HG03175 (cell line): ENCODE measurements around the gene RABGAP1.

Experiments used
- ATAC-seq: cut with Tn5 transposase; IDR thresholded peaks from one replicate; pipeline ENCODE4 v1.9.1; 2021; ENCODE audit warnings: mild to moderate bottlenecking, moderate library complexity; ENCODE audit not compliant: unreplicated experiment

Gene RABGAP1

GRCh38 chr9:123149067-123149466, 208.2 kb downstream of the RABGAP1 start:
- ATAC-seq = no peak

DNA sequence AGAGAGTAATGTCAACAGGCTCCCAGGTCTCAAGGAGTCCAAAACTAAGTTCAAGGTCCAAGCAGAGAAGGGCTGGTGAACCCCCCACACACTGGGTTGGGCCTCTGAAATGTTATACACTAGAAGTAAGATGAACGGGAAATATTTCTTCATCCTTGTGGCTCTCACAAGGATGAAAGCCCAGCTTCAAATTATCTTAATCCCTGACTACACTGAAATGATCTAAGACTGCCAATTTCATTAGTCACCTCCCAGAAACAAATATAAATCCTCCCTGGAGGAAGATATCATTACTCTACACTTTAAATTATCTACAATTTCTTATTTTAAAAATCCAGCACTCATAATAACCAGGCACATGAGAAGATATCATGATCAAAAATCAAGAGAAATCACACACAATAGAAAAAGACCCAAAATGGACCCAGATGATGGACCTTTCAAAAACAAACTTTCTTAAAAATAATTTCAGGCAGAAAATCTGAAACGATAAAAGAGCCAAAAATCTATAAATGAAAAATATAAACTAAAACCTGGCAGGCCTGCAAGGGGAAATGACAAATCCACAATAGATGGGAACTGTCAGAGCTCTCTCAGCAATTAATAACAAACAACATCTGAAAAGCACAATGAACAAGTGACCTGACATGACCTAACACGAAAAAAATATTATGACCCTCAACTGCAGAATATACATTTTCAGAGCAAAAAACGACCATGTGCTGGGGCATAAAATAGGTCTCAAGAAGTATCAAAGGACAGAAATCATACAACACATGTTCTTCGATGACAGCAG, 210.1 kb downstream of the RABGAP1 start:
- ATAC-seq = no peak
